Measurements from ENCODE around the gene AP5M1. TPM values are rescaled to one million over a fixed set of nuclear protein-coding genes. Genes with fewer than 3 reads are reported as not detected.

The AP5M1 gene
- total and polyA plus RNA-seq, 2 experiments from 2014 or later = 27.8 to 38.3 TPM

DNA sequence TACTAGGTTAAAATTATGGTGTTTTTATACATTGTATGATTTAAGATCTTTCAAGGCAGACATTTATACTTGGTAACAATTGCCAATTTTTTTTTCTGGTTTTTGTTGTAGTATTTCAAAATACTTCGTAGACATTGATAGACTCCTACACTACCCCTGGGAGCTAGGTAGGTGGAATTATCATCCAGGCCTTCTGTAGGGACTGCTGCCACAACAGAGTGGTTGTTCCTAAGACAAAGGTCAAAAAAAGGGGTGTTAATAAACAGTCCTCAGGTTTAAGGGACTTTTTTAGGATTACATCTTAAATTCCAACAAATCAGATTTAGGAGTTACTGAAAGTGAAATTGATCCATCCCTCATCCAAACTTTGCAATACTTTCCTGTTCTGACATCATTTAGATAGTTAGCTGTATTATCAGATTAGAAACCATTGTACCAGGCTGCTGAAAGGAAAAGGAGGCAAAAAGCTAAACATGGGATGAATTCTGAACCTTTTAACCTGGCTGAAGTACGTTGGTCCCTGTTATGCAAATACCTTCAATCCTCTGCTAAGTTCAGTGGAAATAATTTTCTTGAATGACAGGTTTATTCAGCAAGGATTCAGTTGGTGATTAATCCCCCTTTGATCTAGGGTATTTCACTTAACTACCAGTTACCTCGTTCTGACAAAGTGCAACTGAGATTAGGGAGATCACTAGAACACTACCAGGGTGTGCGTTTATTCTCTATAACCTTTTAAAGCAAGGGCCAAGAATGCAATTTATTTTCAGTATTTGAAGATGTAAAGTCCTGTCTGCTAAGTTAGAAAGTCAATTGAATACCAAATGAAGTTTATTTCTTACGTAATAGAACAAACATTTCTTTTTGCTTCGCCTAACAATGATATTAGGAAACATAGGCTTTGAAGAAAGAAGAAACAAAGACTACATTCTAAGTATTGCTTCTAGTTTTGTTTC is 23.2 kb downstream of the AP5M1 start:
- H3K4me2 ChIP-seq = no peak overlapping the region
- H3K36me3 ChIP-seq (replicated peaks; ENCODE audit: insufficient read depth, low read depth) = no peaks in the 10 kb centered on the region
- no peaks in the 10 kb centered on the region for H3K9me3 ChIP-seq (ENCODE audit: low read depth)
- no peaks in the 10 kb centered on the region for H3K4me1 ChIP-seq (ENCODE audit: insufficient read depth)
- no peak overlapping the region for H2AFZ ChIP-seq
- H3K79me2 ChIP-seq = no peaks in the 10 kb centered on the region
- no peaks in the 10 kb centered on the region for H4K20me1 ChIP-seq (ENCODE audit: insufficient read depth, poor library complexity, severe bottlenecking)
- 40% methylated on average over 6 of the region's 6 CpGs for WGBS (ENCODE audit: low lambda C conversion rate, missing lambda C conversion rate)
- no peaks in the 10 kb centered on the region for H3K9me2 ChIP-seq (replicated peaks; ENCODE audit: insufficient read depth)
- TF ChIP-seq EZH2phosphoT487 (IDR thresholded peaks at IDR 0.05; ENCODE audit: low read depth, severe bottlenecking, unreplicated experiment) (no peak), EZH2 (IDR thresholded peaks at IDR 0.05; ENCODE audit: borderline replicate concordance) (no peak)
- TF ChIP-seq, protein P1, sequence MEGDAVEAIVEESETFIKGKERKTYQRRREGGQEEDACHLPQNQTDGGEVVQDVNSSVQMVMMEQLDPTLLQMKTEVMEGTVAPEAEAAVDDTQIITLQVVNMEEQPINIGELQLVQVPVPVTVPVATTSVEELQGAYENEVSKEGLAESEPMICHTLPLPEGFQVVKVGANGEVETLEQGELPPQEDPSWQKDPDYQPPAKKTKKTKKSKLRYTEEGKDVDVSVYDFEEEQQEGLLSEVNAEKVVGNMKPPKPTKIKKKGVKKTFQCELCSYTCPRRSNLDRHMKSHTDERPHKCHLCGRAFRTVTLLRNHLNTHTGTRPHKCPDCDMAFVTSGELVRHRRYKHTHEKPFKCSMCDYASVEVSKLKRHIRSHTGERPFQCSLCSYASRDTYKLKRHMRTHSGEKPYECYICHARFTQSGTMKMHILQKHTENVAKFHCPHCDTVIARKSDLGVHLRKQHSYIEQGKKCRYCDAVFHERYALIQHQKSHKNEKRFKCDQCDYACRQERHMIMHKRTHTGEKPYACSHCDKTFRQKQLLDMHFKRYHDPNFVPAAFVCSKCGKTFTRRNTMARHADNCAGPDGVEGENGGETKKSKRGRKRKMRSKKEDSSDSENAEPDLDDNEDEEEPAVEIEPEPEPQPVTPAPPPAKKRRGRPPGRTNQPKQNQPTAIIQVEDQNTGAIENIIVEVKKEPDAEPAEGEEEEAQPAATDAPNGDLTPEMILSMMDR (IDR thresholded peaks at IDR 0.05; ENCODE audit: poor library complexity) = no peak
- no peak overlapping the region for H3K27ac ChIP-seq
- H3K4me3 ChIP-seq = no peak overlapping the region
- H3K27me3 ChIP-seq = no peaks in the 10 kb centered on the region
- DNase-seq (ENCODE audit: low spot score) = no peak

- Histone ChIP-seq H3K27ac (no peak overlapping the region), H3K4me1 (ENCODE audit: insufficient read depth) (no peaks in the 10 kb centered on the region), H3K79me2 (no peaks in the 10 kb centered on the region), H3K9me2 (replicated peaks; ENCODE audit: insufficient read depth) (no peaks in the 10 kb centered on the region), H3K4me2 (no peak overlapping the region), H3K36me3 (replicated peaks; ENCODE audit: insufficient read depth, low read depth) (no peaks in the 10 kb centered on the region), H3K27me3 (no peaks in the 10 kb centered on the region), H2AFZ (no peak overlapping the region), H3K4me3 (no peak overlapping the region), H3K9me3 (ENCODE audit: low read depth) (no peaks in the 10 kb centered on the region), H4K20me1 (ENCODE audit: insufficient read depth, poor library complexity, severe bottlenecking) (no peaks in the 10 kb centered on the region)
- peak; percentile 11 for DNase-seq (ENCODE audit: low spot score)
- TF ChIP-seq EZH2phosphoT487 (IDR thresholded peaks at IDR 0.05; ENCODE audit: low read depth, severe bottlenecking, unreplicated experiment) = no peak
- TF ChIP-seq, protein P1 (IDR thresholded peaks at IDR 0.05; ENCODE audit: poor library complexity) = peak; percentile 46
- 97% methylated on average over 1 of the region's 1 CpG for WGBS (ENCODE audit: low lambda C conversion rate, missing lambda C conversion rate)
These were observed 25.4 kb downstream of the AP5M1 start for GRCh38 chr14:57293866-57294837.

DNA sequence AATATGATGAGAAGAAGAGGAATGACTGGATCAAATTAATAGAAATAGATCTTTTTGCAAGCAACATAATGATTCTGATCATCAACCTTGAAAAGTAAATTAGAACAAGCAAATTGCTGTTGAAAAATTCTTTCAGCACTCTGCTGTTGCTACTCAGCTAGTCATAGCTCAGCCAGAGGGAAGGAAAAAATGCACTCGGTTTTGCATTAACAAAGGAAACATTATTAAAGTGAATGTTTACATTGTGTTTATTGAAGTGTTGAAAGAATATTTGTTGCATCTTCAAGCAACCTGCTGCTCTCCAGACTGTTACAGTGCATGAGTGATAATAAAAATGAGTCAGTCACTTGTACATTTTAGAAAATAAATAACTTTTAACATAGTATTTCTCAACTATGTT is 26.5 kb downstream of the AP5M1 start:
- Histone ChIP-seq H3K9me2 (replicated peaks; ENCODE audit: insufficient read depth) (no peaks in the 10 kb centered on the region), H3K4me3 (no peak overlapping the region), H3K27ac (no peak overlapping the region), H2AFZ (no peak overlapping the region), H3K4me1 (ENCODE audit: insufficient read depth) (no peaks in the 10 kb centered on the region), H3K27me3 (no peaks in the 10 kb centered on the region), H3K9me3 (ENCODE audit: low read depth) (no peaks in the 10 kb centered on the region), H3K4me2 (no peak overlapping the region), H3K36me3 (replicated peaks; ENCODE audit: insufficient read depth, low read depth) (no peaks in the 10 kb centered on the region), H4K20me1 (ENCODE audit: insufficient read depth, poor library complexity, severe bottlenecking) (no peaks in the 10 kb centered on the region), H3K79me2 (no peaks in the 10 kb centered on the region)
- 32% methylated on average over 1 of the region's 1 CpG for WGBS (ENCODE audit: low lambda C conversion rate, missing lambda C conversion rate)
- DNase-seq (ENCODE audit: low spot score) = no peak
- no peak for TF ChIP-seq EZH2 (IDR thresholded peaks at IDR 0.05; ENCODE audit: borderline replicate concordance)
- TF ChIP-seq EZH2phosphoT487 (IDR thresholded peaks at IDR 0.05; ENCODE audit: low read depth, severe bottlenecking, unreplicated experiment) = no peak
- TF ChIP-seq, protein P1 (IDR thresholded peaks at IDR 0.05; ENCODE audit: poor library complexity) = no peak
